Stimulated activated CD4-positive, alpha-beta T cell treated with anti-CD3 and anti-CD28 coated beads, Interleukin-2, amount 100 ng/mL, for 24 hours (primary cell): ENCODE results near the gene TRPM3.
"Not testable (repeated sequence)": the region's sequence is repeated elsewhere in the genome, so short reads cannot be mapped to it uniquely, and the experiment has no call there.

ENCODE experiments used
- DNase-seq, 2 donors: peaks; one replicate each; pipeline ENCODE4 v3.0.0-alpha.2; 2020

Gene TRPM3

GRCh38 chr9:70813141-70813540 is 308.3 kb downstream of the TRPM3 start:
- DNase-seq: no peak

DNA sequence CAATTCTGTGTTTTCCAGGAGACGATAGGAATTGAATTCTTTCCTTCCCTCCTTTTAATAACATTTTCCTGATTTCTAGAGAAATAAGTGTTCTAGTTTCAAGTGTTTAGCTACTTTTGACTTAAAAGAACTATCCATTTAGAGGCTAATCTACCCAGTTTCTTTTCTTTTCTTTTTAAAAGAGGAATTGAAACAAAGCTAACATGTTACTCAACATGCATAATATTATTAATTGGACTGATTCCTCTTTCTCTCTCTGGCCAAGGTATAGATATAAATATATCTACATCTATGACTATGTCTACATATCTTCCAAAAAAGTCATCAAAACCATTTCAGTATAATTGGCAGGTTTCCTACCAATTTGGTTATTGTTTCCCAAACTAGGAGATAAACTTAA is 309.8 kb downstream of the TRPM3 start:
- DNase-seq: no peak

GRCh38 chr9:70806875-70807274 is 314.5 kb downstream of the TRPM3 start:
- DNase-seq: no peak

DNA sequence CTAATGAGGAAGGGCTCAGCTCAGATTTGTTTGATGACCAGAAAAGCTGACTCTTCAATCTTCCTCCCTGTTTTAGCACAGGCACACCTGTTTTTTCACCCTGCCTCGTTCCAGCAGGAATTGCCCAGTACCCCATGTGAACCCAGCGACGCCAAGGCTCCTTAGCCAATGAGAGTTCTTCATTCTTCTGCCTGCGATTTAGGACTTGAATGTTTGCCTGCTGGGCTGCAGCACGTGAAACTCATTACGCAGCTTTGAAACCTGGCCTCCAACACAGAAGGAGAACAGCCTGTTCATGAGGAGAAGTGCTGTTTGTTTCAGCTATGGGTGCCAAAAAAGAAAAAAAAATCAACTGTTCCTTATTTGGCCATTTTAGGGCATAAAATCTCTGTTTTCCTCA is 315.5 kb downstream of the TRPM3 start:
- DNase-seq: no peak

- DNase-seq: no peak
These were observed 318.5 kb downstream of the TRPM3 start for GRCh38 chr9:70802758-70803436.

DNA sequence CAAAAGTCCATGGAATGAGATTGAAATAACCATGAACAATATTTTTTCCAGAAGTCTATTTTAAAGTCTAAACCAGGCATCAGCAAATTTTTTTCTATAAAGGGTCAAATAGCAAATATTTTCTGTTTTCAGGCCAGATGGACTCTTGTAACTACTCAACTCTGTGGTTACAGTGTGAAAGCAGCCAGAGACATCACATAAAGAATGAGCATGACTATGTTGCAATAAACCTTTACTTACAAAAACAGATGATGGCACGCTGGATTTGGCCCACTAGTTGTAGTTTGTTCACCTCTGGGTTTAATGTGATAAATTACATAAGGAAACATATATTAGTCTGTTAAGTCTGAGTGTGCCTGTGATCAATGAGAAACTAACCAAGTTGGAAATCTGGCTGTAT is 319.2 kb downstream of the TRPM3 start:
- DNase-seq: no peak

GRCh38 chr9:70801181-70801829 is 320.1 kb downstream of the TRPM3 start:
- DNase-seq: no peak

GRCh38 chr9:70798018-70798417 is 323.4 kb downstream of the TRPM3 start:
- DNase-seq: no peak

DNA sequence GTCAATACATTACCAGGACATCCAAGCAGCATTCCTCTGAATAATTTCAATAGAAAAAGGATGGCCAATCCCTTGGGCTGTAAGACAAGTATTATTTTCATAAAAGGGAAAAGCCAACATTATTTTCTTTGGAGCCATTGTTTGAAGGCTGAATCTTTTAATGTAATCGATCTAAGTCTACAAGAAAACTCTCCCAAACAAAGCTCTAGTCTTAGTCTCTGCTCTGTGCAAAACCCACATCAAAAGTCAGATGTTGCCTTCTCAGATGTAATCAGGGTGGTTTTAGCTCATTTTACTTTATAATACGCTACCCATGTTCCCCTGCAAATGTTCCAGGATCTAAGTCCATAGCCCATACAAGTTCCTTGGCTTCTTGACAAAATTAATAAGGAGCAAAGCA is 325.6 kb downstream of the TRPM3 start:
- no peak for DNase-seq

DNA sequence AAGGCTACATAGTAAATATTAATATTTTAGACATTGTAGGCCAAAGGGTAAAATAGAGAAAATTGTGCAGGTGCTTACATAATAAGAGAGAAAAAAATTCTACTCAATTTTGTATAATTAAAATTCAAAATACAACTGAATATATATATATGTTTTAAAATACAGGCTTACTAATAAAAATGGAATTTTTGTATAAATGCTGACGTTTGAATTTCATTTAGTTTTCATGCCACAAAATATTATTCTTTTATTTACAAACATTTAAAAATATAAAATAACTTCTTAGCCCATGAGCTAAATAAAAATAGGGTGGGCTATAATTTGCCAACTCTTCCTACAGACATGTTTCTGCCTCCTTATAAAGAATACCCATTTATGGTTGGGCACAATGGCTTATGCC is 328.6 kb downstream of the TRPM3 start:
- no peak for DNase-seq

DNA sequence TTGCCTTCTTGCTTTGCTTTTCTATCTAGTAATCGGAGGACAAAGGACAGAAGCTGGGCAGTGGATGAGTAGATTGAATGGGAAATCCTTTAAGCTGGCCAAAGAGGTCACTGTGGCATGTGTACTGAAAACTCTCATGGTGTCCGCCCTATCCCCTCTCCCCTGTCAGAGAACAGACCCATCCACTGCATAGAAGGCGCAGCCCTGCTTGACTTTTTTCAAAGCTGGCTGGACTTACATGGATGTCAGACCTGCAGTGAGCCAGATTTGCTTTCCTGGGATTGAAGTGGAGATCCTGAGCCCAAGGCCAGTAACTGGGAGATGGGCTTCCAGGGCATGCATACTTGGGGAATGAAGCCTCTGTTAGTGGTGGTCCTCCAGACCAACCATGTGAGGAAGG is 329.5 kb downstream of the TRPM3 start:
- DNase-seq: no peak

DNA sequence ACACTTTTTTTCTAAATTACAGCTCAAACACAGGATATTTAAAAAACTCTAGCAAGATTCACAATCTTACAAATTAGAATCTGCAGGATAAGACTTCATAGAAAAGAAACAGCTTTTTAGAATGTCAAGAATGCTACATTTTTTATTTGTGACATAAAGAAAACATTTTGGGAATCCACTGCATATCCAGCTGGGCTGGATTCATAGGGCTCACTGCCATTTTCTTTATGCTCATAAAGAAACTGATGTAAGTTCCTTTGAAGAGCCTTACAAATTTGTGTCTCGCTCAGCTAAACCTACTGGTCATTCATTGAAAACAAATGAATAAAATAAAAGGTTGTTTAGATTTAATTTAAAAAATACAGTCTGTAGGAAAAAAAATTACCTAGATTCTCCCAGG is 332.3 kb downstream of the TRPM3 start:
- DNase-seq: no peak

DNA sequence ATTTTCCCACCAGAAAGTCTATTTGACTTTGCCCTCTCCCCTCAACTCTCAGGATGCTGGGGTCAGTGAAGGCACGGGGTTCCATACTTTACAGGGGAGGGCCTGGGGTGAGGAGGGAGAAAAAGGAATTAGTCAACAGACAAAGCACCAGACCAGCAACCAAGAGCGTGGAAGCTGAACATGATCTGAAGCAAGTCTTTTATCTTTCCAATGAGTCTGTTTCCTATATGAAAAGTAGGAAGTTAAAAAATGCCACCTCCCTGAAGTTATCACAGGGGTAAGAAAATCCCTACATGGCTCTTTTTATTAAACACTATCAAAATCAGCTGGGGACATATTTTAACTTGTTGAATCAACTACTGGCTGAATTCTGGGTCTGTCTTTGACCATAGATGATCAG is 337.0 kb downstream of the TRPM3 start:
- DNase-seq: no peak

GRCh38 chr9:70778568-70778967 is 342.9 kb downstream of the TRPM3 start:
- DNase-seq: no peak

GRCh38 chr9:70773579-70773978 is 347.8 kb downstream of the TRPM3 start:
- no peak for DNase-seq

- DNase-seq: no peak
These were observed 348.8 kb downstream of the TRPM3 start for GRCh38 chr9:70772601-70773000.

DNA sequence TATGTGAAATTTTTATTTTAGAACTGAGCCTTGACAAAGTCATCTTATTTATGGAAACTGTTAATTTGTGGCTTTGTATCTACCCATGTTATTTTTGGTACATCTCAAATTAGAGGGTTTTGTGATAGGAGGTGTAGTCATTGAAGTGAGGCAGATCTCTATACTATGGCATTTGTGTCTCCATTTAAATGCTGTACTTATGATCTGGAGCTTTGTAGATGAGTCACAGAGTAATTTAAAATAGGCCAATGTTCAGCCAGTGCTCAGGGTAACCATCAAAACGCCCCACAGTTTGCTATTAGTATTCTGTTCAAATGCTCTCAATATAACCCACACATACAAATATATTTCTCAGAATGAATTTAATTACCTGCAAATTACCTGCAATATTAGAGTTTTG is 355.5 kb downstream of the TRPM3 start:
- DNase-seq: no peak

DNA sequence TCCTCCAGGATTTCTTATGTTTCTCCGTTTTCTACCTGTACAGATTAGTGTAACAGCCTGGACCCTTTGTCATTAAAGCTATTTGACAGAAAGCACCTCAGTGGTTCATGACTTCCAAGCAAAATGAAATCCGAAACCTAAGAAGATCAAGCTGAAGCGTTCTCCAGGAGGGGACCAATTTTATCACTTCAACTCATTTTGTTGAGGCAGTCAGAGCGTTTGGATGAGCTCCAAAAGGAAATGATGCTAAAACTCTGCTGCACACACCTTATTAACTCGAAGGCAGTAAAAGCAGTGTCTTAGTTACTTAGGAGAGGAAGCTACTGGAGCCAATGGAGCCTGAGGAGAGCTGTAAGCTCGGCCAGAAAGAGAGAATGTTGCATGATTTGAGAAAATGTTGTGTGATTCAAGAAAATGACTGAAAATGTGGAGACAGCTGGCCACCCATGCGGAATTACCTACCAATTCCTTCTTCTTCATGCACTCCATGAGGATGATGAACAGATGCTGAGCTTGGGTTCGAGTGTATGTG is 360.2 kb downstream of the TRPM3 start:
- no peak for DNase-seq

DNA sequence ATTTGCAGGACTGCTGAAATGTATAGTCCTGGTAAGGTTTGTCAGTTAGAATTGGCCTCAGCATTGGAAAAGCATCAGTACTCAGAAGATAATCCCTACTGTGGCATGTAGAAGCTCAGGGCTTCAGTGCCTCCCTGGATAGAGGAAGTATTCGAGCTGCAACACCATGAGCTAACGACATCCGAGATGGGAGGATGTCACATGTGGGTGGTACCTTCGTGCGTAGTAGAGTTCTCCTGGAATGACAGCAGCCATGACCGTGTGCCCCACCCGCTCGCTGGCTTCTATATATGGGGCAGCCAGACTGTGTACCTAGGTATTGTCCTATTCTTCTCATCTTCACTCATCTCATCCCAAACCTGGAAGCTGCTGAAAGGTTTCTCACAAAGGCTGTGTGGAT is 361.2 kb downstream of the TRPM3 start:
- no peak for DNase-seq

DNA sequence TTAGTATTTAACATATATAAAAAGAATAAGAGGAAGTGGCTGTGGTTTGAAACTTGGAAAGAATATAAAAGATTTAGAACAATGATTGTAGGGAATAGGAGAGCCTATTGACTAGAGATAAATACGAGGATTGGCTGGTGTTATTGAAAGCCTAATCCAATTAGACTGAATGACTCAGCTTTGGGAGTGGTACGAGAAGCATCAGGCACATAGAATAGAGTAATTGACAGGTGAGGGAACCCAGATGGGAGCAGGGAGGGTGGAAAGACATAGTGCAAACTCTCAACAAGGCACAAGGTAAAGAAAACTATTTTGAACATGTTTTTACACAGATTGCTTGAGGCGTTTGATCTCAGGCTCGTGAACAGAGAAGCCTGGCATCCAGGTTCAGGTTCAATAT is 368.1 kb downstream of the TRPM3 start:
- no peak for DNase-seq

- DNase-seq: no peak
These were observed 372.4 kb downstream of the TRPM3 start for GRCh38 chr9:70749066-70749465.

- no peak for DNase-seq
These were observed 374.1 kb downstream of the TRPM3 start for GRCh38 chr9:70747261-70747718.

GRCh38 chr9:70746760-70747159 is 374.7 kb downstream of the TRPM3 start:
- DNase-seq: no peak

DNA sequence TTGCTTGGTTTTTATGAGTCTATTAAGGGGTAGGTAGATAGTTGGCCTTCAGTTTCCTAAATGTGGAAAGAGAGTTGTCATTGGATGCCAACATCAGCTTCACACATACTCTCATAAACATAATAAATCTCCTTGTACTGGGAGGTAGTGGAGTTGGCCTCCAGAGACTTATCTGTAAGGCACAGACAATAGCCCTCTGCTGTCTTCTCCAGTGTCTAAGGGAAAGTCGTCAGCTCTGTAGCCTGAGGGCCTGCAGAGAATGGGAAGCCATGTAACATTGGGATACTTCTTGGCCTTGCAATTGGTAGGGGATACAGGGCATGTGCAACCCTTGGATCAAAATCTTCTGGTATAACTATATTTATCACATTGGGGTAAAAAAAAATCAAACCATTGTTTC is 375.1 kb downstream of the TRPM3 start:
- DNase-seq: no peak

DNA sequence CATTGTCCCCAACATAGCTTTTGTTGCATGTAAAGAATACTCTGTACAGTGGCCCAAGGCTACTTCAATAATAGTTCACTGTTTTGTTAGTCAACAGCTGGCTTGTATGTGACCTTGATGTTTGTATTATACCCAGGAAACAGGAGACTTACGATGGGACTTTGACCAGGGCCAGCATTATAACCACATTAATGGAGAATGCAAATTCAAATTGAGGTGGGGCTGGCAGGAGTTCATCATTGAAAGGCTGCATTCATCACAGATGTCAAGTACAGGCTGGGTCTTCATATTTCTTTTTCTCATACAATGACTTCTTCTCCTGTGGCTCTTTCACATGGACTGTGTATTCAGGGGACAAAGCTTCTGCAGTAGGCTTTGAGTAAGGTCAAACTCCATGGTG is 396.6 kb downstream of the TRPM3 start:
- not testable (repeated sequence) for DNase-seq
